Neuronal stem cell (in vitro differentiated cells): Measurements from ENCODE around the gene SEPTIN5.
A peak's percentile ranks its signal among the peaks of the same experiment; 100 is the strongest.
"Not testable (repeated sequence)": the region's sequence is repeated elsewhere in the genome, so short reads cannot be mapped to it uniquely, and the experiment has no call there.

Experiments
- DNase-seq: peaks from one replicate; pipeline ENCODE4 v3.0.0-alpha.2; 2013; ENCODE audit warnings: low spot score
- H2AFZ ChIP-seq: one replicate; pipeline ENCODE4 v1.6.1; 2013; ENCODE audit warnings: mild to moderate bottlenecking, low read length, inconsistent platforms
- H2AK5ac ChIP-seq: 2 replicates; pipeline ENCODE4 v1.6.1; 2013; ENCODE audit warnings: low read depth, mild to moderate bottlenecking, inconsistent platforms, low read length, moderate library complexity, mixed read lengths
- H2BK120ac ChIP-seq: 2 replicates; pipeline ENCODE4 v1.6.1; 2013; ENCODE audit warnings: low read depth, mild to moderate bottlenecking, inconsistent platforms, low read length, moderate library complexity, mixed read lengths
- H2BK12ac ChIP-seq: one replicate; pipeline ENCODE4 v1.6.1; 2013; ENCODE audit warnings: low read length, inconsistent platforms
- H2BK15ac ChIP-seq: 2 replicates; pipeline ENCODE4 v1.6.1; 2013; ENCODE audit warnings: mild to moderate bottlenecking, low read length, inconsistent platforms, mixed read lengths
- H2BK5ac ChIP-seq: one replicate; pipeline ENCODE4 v1.6.1; 2013; ENCODE audit warnings: inconsistent platforms, mild to moderate bottlenecking, low read length, moderate library complexity
- H3K14ac ChIP-seq: one replicate; pipeline ENCODE4 v1.6.1; 2013; ENCODE audit warnings: low read length, inconsistent platforms
- H3K18ac ChIP-seq: 2 replicates; pipeline ENCODE4 v1.6.1; 2013; ENCODE audit warnings: low read length, inconsistent platforms
- H3K23ac ChIP-seq: 2 replicates; pipeline ENCODE4 v1.6.1; 2013; ENCODE audit warnings: low read depth, mild to moderate bottlenecking, mixed read lengths, low read length, inconsistent platforms; ENCODE audit not compliant: poor library complexity
- H3K27ac ChIP-seq: replicated peaks from 3 replicates; pipeline ENCODE4 v1.5.1; 2013; ENCODE audit warnings: low read length, inconsistent platforms
- H3K27me3 ChIP-seq, 3 experiments: 2 replicates each; pipeline ENCODE4 v1.6.1; 2013; ENCODE audit warnings: low read length in 3 of 3, mild to moderate bottlenecking in 2 of 3, inconsistent platforms in 1 of 3, low read depth in 1 of 3, mixed read lengths in 1 of 3, moderate library complexity in 1 of 3; ENCODE audit not compliant: control insufficient read depth in 3 of 3, insufficient read depth in 3 of 3
- H3K36me3 ChIP-seq, 2 donors: replicated peaks in 1 of 2; 2 replicates each; pipeline ENCODE4 v1.6.1; 2013; ENCODE audit warnings: low read length in 2 of 2; ENCODE audit not compliant: control insufficient read depth in 2 of 2, insufficient read depth in 2 of 2
- H3K4ac ChIP-seq: 2 replicates; pipeline ENCODE4 v1.6.1; 2013; ENCODE audit warnings: inconsistent platforms, mild to moderate bottlenecking, low read length, moderate library complexity
- H3K4me1 ChIP-seq, 2 donors: 1 replicate in 1 of 2; 2 replicates in 1 of 2; pipeline ENCODE4 v1.6.1; 2013; ENCODE audit warnings: low read length in 2 of 2, low read depth in 1 of 2; ENCODE audit not compliant: control insufficient read depth in 2 of 2, insufficient read depth in 1 of 2
- H3K4me2 ChIP-seq: one replicate; pipeline ENCODE4 v1.6.1; 2013; ENCODE audit warnings: mild to moderate bottlenecking, low read length, inconsistent platforms; ENCODE audit not compliant: insufficient read depth, poor library complexity, severe bottlenecking
- H3K4me3 ChIP-seq, 2 donors: 2 replicates each; pipeline ENCODE4 v1.5.1; 2013; ENCODE audit warnings: low read length in 2 of 2, mild to moderate bottlenecking in 2 of 2, inconsistent platforms in 1 of 2, moderate library complexity in 1 of 2
- H3K79me1 ChIP-seq: one replicate; pipeline ENCODE4 v1.6.1; 2013; ENCODE audit warnings: low read depth, mild to moderate bottlenecking, inconsistent platforms, low read length, moderate library complexity
- H3K9ac ChIP-seq: one replicate; pipeline ENCODE4 v1.6.1; 2013; ENCODE audit warnings: mild to moderate bottlenecking, low read depth, low read length, inconsistent platforms; ENCODE audit not compliant: poor library complexity
- H3K9me3 ChIP-seq, 2 donors: replicated peaks in 1 of 2; 2 replicates each; pipeline versions ENCODE3 to v1.6.1; 2013; ENCODE audit warnings: low read length in 2 of 2, mild to moderate bottlenecking in 2 of 2, inconsistent platforms in 1 of 2, low read depth in 1 of 2, mixed read lengths in 1 of 2, moderate library complexity in 1 of 2; ENCODE audit not compliant: control insufficient read depth in 2 of 2, insufficient read depth in 1 of 2
- H4K8ac ChIP-seq: one replicate; pipeline ENCODE4 v1.6.1; 2013; ENCODE audit warnings: low read depth, mild to moderate bottlenecking, inconsistent platforms, low read length, moderate library complexity
- H4K91ac ChIP-seq: one replicate; pipeline ENCODE4 v1.6.1; 2013; ENCODE audit warnings: low read length, low read depth, mild to moderate bottlenecking, inconsistent platforms; ENCODE audit not compliant: poor library complexity
- WGBS, 2 donors: extraction: QIAGEN DNeasy Blood & Tissue Kit; methylation state at CpG; one replicate each; pipeline ENCODE4 v1.1.7; 2013; ENCODE audit warnings: missing lambda C conversion rate in 2 of 2, mixed read lengths in 1 of 2; ENCODE audit not compliant: insufficient read length in 2 of 2, insufficient replicate concordance in 1 of 2; ENCODE audit errors: extremely low coverage in 2 of 2; 5-methylcytosine and 5-hydroxymethylcytosine counted together

Gene SEPTIN5

DNA sequence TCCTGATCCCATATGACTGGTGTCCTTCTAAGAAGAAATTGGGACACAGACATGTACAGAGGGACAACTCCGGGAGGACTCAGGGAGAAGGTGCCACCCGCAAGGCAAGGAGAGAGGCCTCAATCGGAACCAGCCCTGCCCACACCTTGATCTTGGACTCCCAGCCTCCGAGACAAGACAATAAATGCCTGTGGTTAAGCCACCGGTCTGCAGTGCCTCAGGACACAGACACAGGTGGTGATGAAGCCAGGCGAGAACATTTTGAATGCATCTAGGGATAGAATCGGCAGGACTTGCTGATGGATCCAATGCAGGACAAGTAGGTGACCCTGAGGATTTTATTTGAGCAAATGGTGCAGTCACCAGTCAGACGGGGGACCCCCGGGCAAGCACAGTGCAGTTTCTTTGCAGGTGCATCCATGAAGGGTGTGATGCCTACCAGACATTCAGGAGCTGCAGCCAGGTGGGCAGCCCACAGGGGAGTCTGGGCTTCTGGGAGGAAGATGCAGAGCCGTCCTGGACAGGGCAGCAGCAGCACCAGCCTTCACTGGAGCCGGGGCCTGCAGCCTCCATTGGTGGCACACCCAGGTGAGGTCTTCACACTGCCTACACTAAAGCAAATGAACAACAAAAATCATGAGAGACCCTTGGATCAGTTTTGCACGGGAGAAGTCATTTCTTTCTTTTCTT is 20.2 kb upstream of the SEPTIN5 start:
- Histone ChIP-seq H3K36me3 (no peaks in the 10 kb centered on the region), H3K23ac (peak overlapping the region; percentile 80), H2BK120ac (no peak overlapping the region), H4K8ac (peak overlapping the region; percentile 48), H3K9ac (no peak overlapping the region), H3K4ac (no peak overlapping the region), H3K4me2 (no peak overlapping the region), H2BK15ac (no peak overlapping the region), H3K27ac (no peak overlapping the region), H3K4me3 (no peak overlapping the region), H2BK5ac (no peak overlapping the region), H3K14ac (no peak overlapping the region), H3K27me3 (peaks cover 0 to 28% (median 0%) of the 10 kb centered on the region in 3 experiments), H2AK5ac (peak overlapping the region; percentile 37), H3K18ac (peak overlapping the region; percentile 27), H3K9me3 (peaks cover 0 to 4% of the 10 kb centered on the region in 2 donors), H4K91ac (no peak overlapping the region), H2AFZ (no peak overlapping the region), H3K79me1 (no peaks in the 10 kb centered on the region), H2BK12ac (no peak overlapping the region), H3K4me1 (peaks cover 0 to 8% of the 10 kb centered on the region in 2 donors)
- no CpG with 5 or more reads among the region's 12 CpGs for WGBS, 2 donors
- DNase-seq, result no peak

DNA sequence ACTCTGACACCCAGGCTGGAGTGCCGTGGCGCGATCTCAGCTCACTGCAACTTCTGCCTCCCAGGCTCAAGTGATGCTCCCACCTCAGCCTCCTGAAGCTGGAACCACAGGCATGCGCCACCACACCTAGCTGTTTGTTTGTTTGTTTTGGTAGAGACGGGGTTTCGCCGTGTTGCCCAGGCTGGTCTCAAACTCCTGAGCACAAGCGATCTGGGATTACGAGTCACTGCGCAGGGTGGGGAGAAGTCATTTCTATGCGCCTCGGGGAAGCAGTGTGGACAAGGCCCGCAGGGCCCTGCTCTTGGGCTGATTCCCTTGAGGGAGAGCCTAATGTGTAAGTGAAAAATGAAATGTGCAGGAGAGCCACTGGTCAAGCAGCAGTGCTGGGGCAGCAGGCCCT is 19.6 kb upstream of the SEPTIN5 start:
- Histone ChIP-seq H2AFZ (no peak overlapping the region), H4K91ac (no peak overlapping the region), H3K79me1 (no peaks in the 10 kb centered on the region), H2BK5ac (no peak overlapping the region), H3K9me3 (peaks cover 0 to 4% of the 10 kb centered on the region in 2 donors), H4K8ac (no peak overlapping the region), H3K4me3 (no peak overlapping the region), H3K4me2 (no peak overlapping the region), H3K14ac (no peak overlapping the region), H3K27me3 (peaks cover 0 to 22% (median 0%) of the 10 kb centered on the region in 3 experiments), H2AK5ac (no peak overlapping the region), H3K4me1 (peaks cover 0 to 8% of the 10 kb centered on the region in 2 donors), H3K36me3 (no peaks in the 10 kb centered on the region), H2BK15ac (no peak overlapping the region), H3K18ac (peak overlapping the region; percentile 19), H3K27ac (no peak overlapping the region), H2BK120ac (no peak overlapping the region), H3K9ac (no peak overlapping the region), H3K4ac (no peak overlapping the region), H3K23ac (no peak overlapping the region), H2BK12ac (no peak overlapping the region)
- no CpG with 5 or more reads among the region's 13 CpGs for WGBS, 2 donors
- DNase-seq, result no peak

DNA sequence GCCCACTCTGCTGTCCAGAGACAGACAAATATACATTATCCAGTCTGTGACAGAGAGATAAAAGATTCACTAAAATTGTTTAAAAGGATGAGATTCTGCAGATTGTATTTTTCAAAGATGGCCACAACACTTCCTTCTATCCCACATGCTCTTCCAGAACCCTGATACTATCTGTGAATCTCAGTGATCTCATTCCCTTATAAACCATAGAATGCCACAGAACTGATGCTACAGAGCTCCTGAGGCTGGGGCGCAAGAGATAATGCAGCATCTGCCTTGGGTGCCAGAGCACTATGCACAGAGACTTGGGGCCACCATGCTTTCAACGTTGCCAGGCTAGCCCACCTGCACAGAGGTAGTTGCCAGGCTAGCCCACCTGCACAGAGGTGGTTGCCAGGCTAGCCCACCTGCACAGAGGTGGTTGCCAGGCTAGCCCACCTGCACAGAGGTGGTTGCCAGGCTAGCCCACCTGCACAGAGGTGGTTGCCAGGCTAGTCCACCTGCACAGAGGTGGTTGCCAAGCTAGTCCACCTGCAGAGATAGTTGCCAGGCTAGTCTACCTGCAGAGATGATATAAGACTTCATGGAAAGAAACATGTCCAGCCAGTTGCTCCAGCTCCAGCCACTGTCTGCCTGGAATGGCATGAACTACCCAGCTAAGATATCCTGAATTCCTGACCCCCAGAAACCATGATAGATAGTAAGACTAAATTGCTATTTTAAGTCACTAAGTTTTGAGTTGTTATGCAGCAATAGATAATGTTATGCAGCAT is 17.6 kb upstream of the SEPTIN5 start:
- peak overlapping the region; percentile 56 for H4K8ac ChIP-seq
- no peak overlapping the region for H3K4ac ChIP-seq
- WGBS, 2 donors, result no CpG with 5 or more reads among the region's 2 CpGs
- peaks cover 0 to 4% of the 10 kb centered on the region in 2 donors for H3K9me3 ChIP-seq
- no peak for DNase-seq
- no peak overlapping the region for H2BK120ac ChIP-seq
- H3K79me1 ChIP-seq, result no peaks in the 10 kb centered on the region
- no peak overlapping the region for H3K18ac ChIP-seq
- no peak overlapping the region for H3K4me3 ChIP-seq
- H3K36me3 ChIP-seq, result no peaks in the 10 kb centered on the region
- no peak overlapping the region for H3K23ac ChIP-seq
- peaks cover 0 to 9% (median 0%) of the 10 kb centered on the region in 3 experiments for H3K27me3 ChIP-seq
- no peak overlapping the region for H2AK5ac ChIP-seq
- peaks cover 0 to 3% of the 10 kb centered on the region in 2 donors for H3K4me1 ChIP-seq
- H3K27ac ChIP-seq, result no peak overlapping the region
- no peak overlapping the region for H3K4me2 ChIP-seq
- H2BK12ac ChIP-seq, result no peak overlapping the region
- H2AFZ ChIP-seq, result no peak overlapping the region
- no peak overlapping the region for H4K91ac ChIP-seq
- H2BK5ac ChIP-seq, result no peak overlapping the region
- H3K9ac ChIP-seq, result no peak overlapping the region
- no peak overlapping the region for H2BK15ac ChIP-seq
- peak overlapping the region; percentile 91 for H3K14ac ChIP-seq

DNA sequence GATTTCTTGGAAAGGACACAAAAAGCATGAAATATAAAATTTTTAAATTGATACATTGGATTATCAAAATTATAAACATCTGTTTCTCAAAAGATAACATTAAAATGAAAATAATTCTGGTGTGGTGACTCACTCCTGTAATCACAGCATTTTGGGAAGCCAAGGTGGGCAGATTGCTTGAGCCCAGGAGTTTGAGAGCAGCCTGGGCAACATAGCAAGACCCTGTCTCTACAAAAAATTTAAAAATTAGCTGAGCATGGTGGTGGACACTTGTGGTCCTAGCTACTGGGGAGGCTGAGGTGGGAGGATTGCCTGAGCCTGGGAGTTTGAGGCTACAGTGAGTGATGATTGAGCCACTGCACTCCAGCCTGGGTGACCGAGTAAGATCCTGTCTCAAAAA is 16.4 kb upstream of the SEPTIN5 start:
- H3K36me3 ChIP-seq, H3K27me3 ChIP-seq, H3K4ac ChIP-seq, H4K8ac ChIP-seq, H3K4me2 ChIP-seq, H3K4me3 ChIP-seq, H4K91ac ChIP-seq, H3K27ac ChIP-seq, H3K23ac ChIP-seq, H3K9me3 ChIP-seq, H2BK15ac ChIP-seq, H2BK120ac ChIP-seq, H3K79me1 ChIP-seq, H3K18ac ChIP-seq, H2BK5ac ChIP-seq, H2AFZ ChIP-seq, H3K9ac ChIP-seq, H3K14ac ChIP-seq, H3K4me1 ChIP-seq, H2AK5ac ChIP-seq, DNase-seq, H2BK12ac ChIP-seq: not testable (repeated sequence)
- WGBS, 2 donors, result no CpG with 5 or more reads among the region's 1 CpG
